ENCODE results near the gene ZNF438.

GRCh38 chr10:30894221-30894620 is 137.4 kb downstream of the ZNF438 start:
- TF ChIP-seq, protein P1, sequence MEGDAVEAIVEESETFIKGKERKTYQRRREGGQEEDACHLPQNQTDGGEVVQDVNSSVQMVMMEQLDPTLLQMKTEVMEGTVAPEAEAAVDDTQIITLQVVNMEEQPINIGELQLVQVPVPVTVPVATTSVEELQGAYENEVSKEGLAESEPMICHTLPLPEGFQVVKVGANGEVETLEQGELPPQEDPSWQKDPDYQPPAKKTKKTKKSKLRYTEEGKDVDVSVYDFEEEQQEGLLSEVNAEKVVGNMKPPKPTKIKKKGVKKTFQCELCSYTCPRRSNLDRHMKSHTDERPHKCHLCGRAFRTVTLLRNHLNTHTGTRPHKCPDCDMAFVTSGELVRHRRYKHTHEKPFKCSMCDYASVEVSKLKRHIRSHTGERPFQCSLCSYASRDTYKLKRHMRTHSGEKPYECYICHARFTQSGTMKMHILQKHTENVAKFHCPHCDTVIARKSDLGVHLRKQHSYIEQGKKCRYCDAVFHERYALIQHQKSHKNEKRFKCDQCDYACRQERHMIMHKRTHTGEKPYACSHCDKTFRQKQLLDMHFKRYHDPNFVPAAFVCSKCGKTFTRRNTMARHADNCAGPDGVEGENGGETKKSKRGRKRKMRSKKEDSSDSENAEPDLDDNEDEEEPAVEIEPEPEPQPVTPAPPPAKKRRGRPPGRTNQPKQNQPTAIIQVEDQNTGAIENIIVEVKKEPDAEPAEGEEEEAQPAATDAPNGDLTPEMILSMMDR (IDR thresholded peaks at IDR 0.05; ENCODE audit: low read depth, low read length) = no peak
- TF ChIP-seq POLR2A (IDR thresholded peaks at IDR 0.05; ENCODE audit: extremely low read depth, insufficient read length) (no peak), MYC (IDR thresholded peaks at IDR 0.05; ENCODE audit: low read depth, low read length) (no peak)
- TF ChIP-seq, protein P2, sequence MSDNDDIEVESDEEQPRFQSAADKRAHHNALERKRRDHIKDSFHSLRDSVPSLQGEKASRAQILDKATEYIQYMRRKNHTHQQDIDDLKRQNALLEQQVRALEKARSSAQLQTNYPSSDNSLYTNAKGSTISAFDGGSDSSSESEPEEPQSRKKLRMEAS (IDR thresholded peaks at IDR 0.05; ENCODE audit: low read depth, low read length) = no peak

Data from NB4 (cell line).